GM12878 (cell line): ENCODE measurements around the gene BCLAF1. TPM values are rescaled to one million over a fixed set of nuclear protein-coding genes. Genes with fewer than 3 reads are reported as not detected.

Source experiments
- CEBPB ChIP-seq, 2 experiments: fragments of 150-350 bp in 1 of 2; IDR thresholded peaks; 2 replicates each; pipeline ENCODE4 v1.6.1; 2012 to 2014; ENCODE audit warnings: low read depth in 2 of 2, low read length in 2 of 2, borderline replicate concordance in 1 of 2, inconsistent platforms in 1 of 2
- CHD1 ChIP-seq: IDR thresholded peaks from 2 replicates; pipeline ENCODE4 v1.6.1; 2012; ENCODE audit warnings: low read depth, low read length, improper control_type of control experiment
- CREB1 ChIP-seq: IDR thresholded peaks from 2 replicates; pipeline ENCODE4 v1.6.1; 2012; ENCODE audit warnings: low read depth, mild to moderate bottlenecking, inconsistent platforms
- FOS ChIP-seq: IDR thresholded peaks from 3 replicates; pipeline ENCODE4 v1.6.1; 2011; ENCODE audit warnings: borderline replicate concordance; ENCODE audit not compliant: insufficient read length; ENCODE audit errors: extremely low read depth
- HCFC1 ChIP-seq: fragments of 150-350 bp; IDR thresholded peaks from 2 replicates; pipeline ENCODE4 v1.6.1; 2014; ENCODE audit warnings: low read length
- IKZF1 ChIP-seq: fragments of 450-650 bp; conservative IDR thresholded peaks from 2 replicates; pipeline ENCODE4 v1.6.1; 2017; ENCODE audit warnings: antibody characterized with exemption, mild to moderate bottlenecking
- MTA2 ChIP-seq: fragments of 450-650 bp; IDR thresholded peaks from 2 replicates; pipeline ENCODE4 v1.6.1; 2016; ENCODE audit warnings: low read depth, mild to moderate bottlenecking, moderate library complexity
- NR2C1 ChIP-seq: fragments of 450-650 bp; IDR thresholded peaks from 2 replicates; pipeline ENCODE4 v1.6.1; 2017; ENCODE audit warnings: antibody characterized with exemption, mild to moderate bottlenecking, moderate library complexity
- NRF1 ChIP-seq: conservative IDR thresholded peaks from 2 replicates; pipeline ENCODE4 v1.6.1; 2011; ENCODE audit warnings: mild to moderate bottlenecking, low read depth, low read length, improper control_type of control experiment
- PAX5 ChIP-seq: IDR thresholded peaks from 2 replicates; pipeline ENCODE4 v1.6.1; 2011; ENCODE audit warnings: low read depth, low read length, borderline replicate concordance
- PAX8 ChIP-seq: fragments of 450-650 bp; IDR thresholded peaks from 2 replicates; pipeline ENCODE4 v1.6.1; 2017; ENCODE audit warnings: mild to moderate bottlenecking, moderate library complexity
- SMAD1 ChIP-seq: fragments of 450-650 bp; IDR thresholded peaks from 2 replicates; pipeline ENCODE4 v1.6.1; 2018; ENCODE audit warnings: mild to moderate bottlenecking, low read depth; ENCODE audit not compliant: partially characterized antibody
- SREBF1 ChIP-seq: IDR thresholded peaks from 2 replicates; pipeline ENCODE4 v1.6.1; 2012; ENCODE audit warnings: mild to moderate bottlenecking, low read length
- YY1 ChIP-seq: IDR thresholded peaks from 2 replicates; pipeline ENCODE4 v1.6.1; 2011; ENCODE audit warnings: low read depth, mild to moderate bottlenecking, low read length
- polyA plus RNA-seq, 11 experiments: library from polyadenylated mRNA; depleted of rRNA in 4 of 11; unstranded in 6 of 11; stranded (reverse) in 5 of 11; fragments of >200 nt; fragmentation: Nextera tagmentation in 4 of 11; fragmentation: Illumina TruSeq in 1 of 11; extraction: Ambion mirVana in 4 of 11; extraction: Trizol in 1 of 11; gene quantifications; 1 replicate in 1 of 11; 2 replicates in 10 of 11; pipeline versions ENCODE4 v1.2.1 to v1.2.3, GENCODE V29; 2011 to 2016; ENCODE audit warnings: inconsistent platforms in 2 of 11, missing spikeins in 2 of 11, low read depth in 1 of 11
- total RNA-seq, 4 experiments: library from RNA; depleted of rRNA in 3 of 4; stranded (reverse); fragments of >200 nt in 3 of 4; fragmentation: Illumina TruSeq in 1 of 4; extraction: Trizol in 1 of 4; gene quantifications; 2 replicates each; pipeline versions ENCODE4 v1.2.1 to v1.2.3, GENCODE V29; 2013 to 2021
- TF ChIP-seq, protein P1 (sequence below): fragments of 450-650 bp; formaldehyde crosslinking; IDR thresholded peaks from 2 replicates; pipeline ENCODE4 v1.4.0; 2020; ENCODE audit warnings: mild to moderate bottlenecking, moderate library complexity
- TF ChIP-seq, protein P2 (sequence below): IDR thresholded peaks from 2 replicates; pipeline ENCODE4 v1.6.1; 2011; ENCODE audit warnings: low read depth, low read length, improper control_type of control experiment, borderline replicate concordance
- TF ChIP-seq, protein P3 (sequence below): fragments of 450-650 bp; IDR thresholded peaks from 2 replicates; pipeline ENCODE4 v1.6.1; 2018; ENCODE audit warnings: borderline replicate concordance, mild to moderate bottlenecking; ENCODE audit not compliant: partially characterized antibody
- TF ChIP-seq, protein P4 (sequence below): fragments of 450-650 bp; IDR thresholded peaks from 2 replicates; pipeline ENCODE4 v1.6.1; 2017; ENCODE audit warnings: mild to moderate bottlenecking, moderate library complexity

Gene BCLAF1
- total and polyA plus RNA-seq, 10 of the 15 experiments (the other 5 are each of a cell fraction or from before 2014, with no cell fraction given): 56.0 to 223 (median 114) TPM

DNA sequence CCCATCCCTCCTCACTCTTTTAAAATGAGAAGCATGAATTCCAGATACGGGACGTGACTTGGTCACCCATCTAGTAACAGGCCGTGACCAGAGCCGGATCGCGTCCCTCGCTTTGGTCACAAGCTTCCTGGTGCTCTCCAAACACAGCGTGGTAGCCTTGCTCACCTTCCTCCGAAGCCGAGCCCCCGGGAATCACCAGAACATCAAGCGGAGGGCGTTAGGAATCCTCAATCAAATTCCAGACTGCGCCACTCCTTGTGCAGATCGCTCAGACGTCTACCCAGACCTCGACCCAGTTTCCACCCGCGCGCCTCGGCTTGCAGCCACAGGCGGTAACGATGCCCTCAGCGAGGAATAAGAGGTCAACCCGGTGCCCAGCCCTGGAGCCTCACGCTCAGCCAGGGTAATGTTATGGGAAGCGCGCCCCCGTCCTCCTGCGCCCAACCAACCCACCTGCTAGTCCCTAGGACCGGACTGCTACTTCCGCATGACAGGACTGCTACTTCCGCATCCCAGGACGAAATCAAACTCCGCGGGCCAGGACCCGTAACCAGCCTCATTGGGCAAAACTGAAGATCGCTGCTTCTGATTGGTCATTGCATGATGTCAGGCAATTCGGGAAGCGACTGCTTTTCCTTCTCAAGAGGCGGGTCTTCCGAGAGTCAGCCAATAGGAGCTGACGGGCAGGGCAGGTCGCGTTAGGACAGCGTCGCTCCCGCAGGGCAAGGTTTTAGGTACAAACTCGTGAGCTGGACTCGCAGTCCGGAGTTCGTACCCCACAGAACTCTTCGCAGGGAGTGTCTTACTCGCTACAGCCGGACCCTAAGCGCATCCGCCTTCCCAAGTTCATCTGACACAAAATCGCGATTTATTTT lies 39.6 kb downstream of the BCLAF1 start, which contains the start of gene MTFR2 (continued):
- TF ChIP-seq, protein P1, sequence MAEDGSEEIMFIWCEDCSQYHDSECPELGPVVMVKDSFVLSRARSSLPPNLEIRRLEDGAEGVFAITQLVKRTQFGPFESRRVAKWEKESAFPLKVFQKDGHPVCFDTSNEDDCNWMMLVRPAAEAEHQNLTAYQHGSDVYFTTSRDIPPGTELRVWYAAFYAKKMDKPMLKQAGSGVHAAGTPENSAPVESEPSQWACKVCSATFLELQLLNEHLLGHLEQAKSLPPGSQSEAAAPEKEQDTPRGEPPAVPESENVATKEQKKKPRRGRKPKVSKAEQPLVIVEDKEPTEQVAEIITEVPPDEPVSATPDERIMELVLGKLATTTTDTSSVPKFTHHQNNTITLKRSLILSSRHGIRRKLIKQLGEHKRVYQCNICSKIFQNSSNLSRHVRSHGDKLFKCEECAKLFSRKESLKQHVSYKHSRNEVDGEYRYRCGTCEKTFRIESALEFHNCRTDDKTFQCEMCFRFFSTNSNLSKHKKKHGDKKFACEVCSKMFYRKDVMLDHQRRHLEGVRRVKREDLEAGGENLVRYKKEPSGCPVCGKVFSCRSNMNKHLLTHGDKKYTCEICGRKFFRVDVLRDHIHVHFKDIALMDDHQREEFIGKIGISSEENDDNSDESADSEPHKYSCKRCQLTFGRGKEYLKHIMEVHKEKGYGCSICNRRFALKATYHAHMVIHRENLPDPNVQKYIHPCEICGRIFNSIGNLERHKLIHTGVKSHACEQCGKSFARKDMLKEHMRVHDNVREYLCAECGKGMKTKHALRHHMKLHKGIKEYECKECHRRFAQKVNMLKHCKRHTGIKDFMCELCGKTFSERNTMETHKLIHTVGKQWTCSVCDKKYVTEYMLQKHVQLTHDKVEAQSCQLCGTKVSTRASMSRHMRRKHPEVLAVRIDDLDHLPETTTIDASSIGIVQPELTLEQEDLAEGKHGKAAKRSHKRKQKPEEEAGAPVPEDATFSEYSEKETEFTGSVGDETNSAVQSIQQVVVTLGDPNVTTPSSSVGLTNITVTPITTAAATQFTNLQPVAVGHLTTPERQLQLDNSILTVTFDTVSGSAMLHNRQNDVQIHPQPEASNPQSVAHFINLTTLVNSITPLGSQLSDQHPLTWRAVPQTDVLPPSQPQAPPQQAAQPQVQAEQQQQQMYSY (CRISPR knock-in tag): no peak
- TF ChIP-seq SMAD1 (no peak), IKZF1 (peak; percentile 65), NR2C1 (no peak), SREBF1 (no peak; the same call in 1 of the 2 replicates), CEBPB (IDR thresholded peaks at IDR 0.05; ENCODE audit: borderline replicate concordance in 1 of 2, low read depth in 2 of 2, low read length in 2 of 2) (no peak), NRF1 (no peak; the same call in 1 of the 2 replicates), HCFC1 (peak; percentile 66), FOS (peak; percentile 93), PAX5 (0 out of 2 replicates have a peak, but pooled peaks have one; percentile 29), PAX8 (no peak), CREB1 (peak; percentile 94), MTA2 (no peak), YY1 (peak; percentile 15; the same call in 1 of the 2 replicates), CHD1 (no peak)
- TF ChIP-seq, protein P2, sequence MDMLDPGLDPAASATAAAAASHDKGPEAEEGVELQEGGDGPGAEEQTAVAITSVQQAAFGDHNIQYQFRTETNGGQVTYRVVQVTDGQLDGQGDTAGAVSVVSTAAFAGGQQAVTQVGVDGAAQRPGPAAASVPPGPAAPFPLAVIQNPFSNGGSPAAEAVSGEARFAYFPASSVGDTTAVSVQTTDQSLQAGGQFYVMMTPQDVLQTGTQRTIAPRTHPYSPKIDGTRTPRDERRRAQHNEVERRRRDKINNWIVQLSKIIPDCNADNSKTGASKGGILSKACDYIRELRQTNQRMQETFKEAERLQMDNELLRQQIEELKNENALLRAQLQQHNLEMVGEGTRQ: no peak
- TF ChIP-seq, protein P3, sequence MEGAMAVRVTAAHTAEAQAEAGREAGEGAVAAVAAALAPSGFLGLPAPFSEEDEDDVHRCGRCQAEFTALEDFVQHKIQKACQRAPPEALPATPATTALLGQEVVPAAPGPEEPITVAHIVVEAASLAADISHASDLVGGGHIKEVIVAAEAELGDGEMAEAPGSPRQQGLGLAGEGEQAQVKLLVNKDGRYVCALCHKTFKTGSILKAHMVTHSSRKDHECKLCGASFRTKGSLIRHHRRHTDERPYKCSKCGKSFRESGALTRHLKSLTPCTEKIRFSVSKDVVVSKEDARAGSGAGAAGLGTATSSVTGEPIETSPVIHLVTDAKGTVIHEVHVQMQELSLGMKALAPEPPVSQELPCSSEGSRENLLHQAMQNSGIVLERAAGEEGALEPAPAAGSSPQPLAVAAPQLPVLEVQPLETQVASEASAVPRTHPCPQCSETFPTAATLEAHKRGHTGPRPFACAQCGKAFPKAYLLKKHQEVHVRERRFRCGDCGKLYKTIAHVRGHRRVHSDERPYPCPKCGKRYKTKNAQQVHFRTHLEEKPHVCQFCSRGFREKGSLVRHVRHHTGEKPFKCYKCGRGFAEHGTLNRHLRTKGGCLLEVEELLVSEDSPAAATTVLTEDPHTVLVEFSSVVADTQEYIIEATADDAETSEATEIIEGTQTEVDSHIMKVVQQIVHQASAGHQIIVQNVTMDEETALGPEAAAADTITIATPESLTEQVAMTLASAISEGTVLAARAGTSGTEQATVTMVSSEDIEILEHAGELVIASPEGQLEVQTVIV: peak; percentile 96
- TF ChIP-seq, protein P4, sequence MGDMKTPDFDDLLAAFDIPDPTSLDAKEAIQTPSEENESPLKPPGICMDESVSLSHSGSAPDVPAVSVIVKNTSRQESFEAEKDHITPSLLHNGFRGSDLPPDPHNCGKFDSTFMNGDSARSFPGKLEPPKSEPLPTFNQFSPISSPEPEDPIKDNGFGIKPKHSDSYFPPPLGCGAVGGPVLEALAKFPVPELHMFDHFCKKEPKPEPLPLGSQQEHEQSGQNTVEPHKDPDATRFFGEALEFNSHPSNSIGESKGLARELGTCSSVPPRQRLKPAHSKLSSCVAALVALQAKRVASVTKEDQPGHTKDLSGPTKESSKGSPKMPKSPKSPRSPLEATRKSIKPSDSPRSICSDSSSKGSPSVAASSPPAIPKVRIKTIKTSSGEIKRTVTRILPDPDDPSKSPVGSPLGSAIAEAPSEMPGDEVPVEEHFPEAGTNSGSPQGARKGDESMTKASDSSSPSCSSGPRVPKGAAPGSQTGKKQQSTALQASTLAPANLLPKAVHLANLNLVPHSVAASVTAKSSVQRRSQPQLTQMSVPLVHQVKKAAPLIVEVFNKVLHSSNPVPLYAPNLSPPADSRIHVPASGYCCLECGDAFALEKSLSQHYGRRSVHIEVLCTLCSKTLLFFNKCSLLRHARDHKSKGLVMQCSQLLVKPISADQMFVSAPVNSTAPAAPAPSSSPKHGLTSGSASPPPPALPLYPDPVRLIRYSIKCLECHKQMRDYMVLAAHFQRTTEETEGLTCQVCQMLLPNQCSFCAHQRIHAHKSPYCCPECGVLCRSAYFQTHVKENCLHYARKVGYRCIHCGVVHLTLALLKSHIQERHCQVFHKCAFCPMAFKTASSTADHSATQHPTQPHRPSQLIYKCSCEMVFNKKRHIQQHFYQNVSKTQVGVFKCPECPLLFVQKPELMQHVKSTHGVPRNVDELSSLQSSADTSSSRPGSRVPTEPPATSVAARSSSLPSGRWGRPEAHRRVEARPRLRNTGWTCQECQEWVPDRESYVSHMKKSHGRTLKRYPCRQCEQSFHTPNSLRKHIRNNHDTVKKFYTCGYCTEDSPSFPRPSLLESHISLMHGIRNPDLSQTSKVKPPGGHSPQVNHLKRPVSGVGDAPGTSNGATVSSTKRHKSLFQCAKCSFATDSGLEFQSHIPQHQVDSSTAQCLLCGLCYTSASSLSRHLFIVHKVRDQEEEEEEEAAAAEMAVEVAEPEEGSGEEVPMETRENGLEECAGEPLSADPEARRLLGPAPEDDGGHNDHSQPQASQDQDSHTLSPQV: no peak
